Stimulated activated CD4-positive, alpha-beta T cell treated with anti-CD3 and anti-CD28 coated beads, Interleukin-1b, Interleukin-23, amount 100 ng/mL, for 48 hours (primary cell): ENCODE measurements around the gene MOV10L1.
A peak's percentile ranks its signal among the peaks of the same experiment; 100 is the strongest.
"Not testable (repeated sequence)": the region's sequence is repeated elsewhere in the genome, so short reads cannot be mapped to it uniquely, and the experiment has no call there.

Experiments used
- DNase-seq: peaks from one replicate; pipeline ENCODE4 v3.0.0-alpha.2; 2020

MOV10L1 gene

DNA sequence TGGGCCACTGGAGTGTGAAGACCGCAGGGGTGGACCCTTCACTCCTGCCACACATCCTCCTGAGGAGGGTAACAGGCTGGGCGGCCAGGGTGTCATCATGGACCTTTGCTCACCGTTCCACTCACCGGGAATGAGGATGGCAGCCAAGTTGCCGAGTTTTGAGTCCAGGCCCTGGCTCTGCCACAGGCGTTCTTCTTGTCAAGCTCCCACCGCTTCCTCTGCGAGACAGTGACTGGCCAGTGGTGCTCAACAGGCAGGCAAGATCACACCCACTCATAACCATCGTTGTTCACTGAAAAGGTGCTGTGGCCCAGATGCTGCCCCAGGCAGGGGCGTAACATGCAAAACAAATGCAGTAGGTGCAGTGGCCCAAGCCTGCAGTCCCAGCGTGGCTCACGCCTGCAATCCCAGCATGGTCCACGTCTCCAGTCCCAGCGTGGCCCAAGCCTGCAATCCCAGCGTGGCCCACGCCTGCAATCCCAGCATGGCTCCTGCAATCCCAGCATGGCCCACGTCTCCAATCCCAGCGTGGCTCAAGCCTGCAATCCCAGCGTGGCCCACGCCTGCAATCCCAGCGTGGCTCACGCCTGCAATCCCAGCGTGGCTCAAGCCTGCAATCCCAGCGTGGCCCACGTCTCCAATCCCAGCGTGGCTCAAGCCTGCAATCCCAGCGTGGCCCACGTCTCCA is 75.8 kb downstream of the MOV10L1 start:
- DNase-seq, result no peak

DNA sequence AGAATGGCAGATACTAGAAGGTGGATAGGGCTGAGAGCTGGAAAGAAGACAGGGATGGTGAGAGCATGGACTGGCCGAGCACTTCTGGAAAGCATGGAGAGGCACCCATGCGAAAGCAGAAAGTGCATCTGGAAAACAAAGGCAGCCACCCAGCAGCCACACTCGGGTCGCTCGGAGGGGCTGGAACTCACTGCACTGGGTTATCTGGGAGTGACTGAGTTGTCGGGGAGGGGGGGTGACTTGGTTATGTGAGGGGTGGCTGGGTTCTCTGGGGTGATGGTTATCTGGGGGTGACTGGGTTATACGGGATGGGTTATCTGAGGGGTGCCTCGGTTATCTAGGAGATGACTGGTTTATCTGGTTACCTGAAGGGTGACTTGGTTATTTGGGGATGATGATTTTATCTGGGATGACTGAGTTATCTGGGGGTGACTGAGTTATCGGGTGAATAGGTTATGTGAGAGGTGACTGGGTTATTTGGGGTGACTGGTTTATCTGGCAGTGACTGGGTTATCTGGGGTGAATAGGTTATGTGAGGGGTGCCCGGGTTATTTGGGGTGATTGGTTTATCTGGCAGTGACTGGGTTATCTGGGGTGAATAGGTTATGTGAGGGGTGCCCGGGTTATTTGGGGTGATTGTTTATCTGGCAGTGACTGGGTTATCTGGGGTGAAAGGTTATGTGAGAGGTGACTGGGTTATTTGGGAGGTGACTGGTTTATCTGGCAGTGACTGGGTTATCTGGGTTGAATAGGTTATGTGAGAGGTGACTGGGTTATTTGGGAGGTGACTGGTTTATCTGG is 78.1 kb downstream of the MOV10L1 start:
- DNase-seq, result no peak

DNA sequence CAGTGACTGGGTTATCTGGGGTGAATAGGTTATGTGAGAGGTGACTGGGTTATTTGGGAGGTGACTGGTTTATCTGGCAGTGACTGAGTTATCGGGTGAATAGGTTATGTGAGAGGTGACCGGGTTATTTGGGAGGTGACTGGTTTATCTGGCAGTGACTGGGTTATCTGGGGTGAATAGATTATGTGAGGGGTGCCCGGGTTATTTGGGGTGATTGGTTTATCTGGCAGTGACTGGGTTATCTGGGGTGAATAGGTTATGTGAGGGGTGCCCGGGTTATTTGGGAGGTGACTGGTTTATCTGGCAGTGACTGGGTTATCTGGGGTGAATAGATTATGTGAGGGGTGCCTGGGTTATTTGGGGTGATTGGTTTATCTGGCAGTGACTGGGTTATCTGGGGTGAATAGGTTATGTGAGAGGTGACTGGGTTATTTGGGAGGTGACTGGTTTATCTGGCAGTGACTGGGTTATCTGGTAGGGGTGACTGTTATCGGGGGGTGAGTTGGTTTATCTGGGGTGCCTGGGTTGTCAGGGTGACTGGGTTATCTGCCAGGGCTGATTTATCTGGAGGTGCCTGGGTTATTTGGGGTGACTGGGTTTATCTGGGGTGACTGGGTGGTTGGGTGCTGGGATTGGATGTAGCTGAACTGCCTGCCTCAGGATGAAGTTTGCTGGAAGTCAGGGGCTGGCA is 78.8 kb downstream of the MOV10L1 start:
- DNase-seq, result not testable (repeated sequence)

DNA sequence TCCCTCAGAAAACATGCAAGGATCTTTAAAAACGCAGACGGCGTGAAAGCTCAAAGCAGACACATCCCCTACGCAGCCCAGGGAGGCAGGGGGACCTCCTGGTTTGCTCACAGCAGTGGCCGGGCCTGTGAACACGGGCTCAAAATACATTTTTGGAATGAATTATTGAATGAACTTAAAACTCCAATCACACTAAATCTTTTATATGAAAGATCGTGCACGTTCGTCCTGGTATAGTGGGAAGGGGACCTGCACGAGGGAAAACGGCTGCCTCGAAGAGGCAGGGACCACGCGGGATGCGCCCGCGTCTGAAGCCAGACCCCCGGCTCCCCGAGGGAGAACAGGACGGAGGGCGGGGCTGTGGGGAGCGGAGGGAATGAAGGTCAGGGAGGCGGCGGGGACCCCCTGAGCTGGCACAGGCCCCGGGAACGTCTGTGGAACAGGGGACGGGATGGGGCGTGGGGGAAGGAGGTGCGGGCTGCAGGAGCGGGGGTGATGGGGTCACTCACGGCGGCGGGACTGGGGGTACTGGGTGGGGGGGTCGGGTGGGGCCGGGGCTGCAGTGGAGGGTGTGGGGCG is 79.5 kb downstream of the MOV10L1 start:
- no peak for DNase-seq

DNA sequence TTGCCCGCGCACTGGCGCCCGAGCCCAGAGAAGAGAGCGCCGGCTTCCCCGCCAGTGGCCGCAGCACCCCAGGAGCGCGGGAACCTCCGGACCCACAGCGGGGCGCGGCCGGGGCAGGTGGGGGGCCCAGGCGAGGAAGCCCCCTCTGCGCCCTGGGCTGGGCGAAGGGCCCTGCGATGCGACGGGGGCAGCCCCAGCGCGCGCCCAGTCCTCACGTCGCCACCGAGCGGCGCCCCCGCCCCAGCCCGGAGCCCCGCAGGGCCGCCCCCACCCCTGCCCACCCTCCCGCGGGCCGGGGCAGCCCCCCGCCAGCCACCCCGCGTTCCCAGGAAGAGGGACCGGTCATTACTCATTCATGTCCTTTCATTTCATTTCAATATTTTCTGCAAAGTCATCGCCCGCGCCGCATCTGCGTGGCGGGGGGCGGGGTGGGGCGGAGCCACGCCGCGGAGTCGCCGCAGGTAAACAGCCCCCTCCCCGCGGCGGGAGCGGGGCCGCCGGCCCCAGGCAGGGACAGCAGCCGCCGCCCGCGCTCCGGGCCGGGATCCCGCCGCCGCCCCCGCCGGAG is 80.1 kb downstream of the MOV10L1 start:
- DNase-seq, result peak; percentile 64

DNA sequence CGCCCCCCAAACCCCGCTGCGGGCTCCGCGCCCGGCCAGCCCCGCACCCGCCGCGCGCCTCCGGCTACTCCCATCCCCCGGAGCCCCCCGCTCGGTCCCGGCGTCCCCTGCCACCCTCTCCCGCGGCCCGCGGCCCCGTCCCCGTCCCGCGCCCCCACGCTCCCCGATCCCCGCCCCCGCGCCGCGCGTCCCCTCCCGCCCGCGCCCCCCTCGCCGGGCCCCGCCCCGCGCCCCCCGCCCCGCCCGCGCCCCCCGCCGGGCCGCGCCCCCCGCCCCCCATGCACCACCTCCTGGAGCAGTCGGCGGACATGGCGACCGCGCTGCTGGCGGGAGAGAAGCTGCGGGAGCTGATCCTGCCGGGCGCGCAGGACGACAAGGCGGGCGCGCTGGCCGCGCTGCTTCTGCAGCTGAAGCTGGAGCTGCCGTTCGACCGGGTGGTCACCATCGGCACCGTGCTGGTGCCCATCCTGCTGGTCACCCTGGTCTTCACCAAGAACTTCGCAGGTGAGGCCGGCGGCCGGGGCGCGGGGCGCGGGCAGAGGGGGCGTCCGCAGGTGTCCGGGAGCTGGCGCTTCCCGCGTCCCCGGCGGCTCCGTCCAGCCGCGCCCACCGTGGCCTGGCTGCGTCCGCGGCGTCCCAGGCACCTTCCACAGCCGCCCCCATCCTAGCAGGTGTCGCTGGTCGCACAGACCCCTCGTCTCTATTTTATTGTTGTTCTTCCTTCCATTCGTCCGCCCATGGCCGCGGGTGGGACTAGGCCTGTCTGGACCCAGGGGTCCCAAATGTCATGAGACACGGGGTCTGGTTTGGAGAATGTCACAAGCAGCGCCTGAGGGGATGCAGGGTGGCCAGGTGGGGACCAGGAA is 80.9 kb downstream of the MOV10L1 start, which contains the start of gene PANX2:
Gene PANX2, plus strand, starts transcription at position 279 of the 866 bp plus-strand sequence. Its CDS starts 0 bp downstream, at position 279.
- DNase-seq, result no peak

DNA sequence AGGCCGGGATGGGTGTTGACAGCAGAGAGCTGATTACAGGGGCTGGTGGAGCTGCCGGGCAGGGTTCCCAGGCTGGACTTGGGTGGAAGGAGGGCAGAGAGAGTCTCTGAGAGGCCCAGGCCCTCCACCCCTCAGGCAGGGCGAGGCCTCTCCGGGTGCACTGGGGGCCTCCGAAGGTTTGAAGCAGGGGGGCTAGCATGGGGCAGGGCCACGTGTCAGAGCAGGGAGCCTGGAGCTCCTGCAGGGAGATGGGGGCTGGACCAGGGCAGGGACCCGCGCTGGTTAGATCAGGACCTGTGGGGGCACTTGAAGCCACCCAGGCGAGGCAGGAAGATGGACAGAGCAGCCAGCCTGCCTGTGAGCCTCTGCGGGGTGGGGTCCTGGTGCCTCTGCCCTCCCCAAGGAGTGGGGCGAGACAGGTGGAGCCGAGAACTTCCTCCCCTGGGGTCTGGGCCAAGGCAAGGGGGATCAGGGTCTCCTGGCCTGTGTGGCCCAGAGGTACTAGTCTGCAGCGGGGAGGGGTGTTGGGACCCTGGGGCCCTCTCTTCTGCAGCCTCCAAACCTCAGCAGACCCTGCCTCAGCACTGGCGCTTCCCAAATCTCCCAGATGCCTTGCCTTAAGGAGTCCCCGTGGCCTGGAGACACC is 81.6 kb downstream of the MOV10L1 start:
- no peak for DNase-seq

DNA sequence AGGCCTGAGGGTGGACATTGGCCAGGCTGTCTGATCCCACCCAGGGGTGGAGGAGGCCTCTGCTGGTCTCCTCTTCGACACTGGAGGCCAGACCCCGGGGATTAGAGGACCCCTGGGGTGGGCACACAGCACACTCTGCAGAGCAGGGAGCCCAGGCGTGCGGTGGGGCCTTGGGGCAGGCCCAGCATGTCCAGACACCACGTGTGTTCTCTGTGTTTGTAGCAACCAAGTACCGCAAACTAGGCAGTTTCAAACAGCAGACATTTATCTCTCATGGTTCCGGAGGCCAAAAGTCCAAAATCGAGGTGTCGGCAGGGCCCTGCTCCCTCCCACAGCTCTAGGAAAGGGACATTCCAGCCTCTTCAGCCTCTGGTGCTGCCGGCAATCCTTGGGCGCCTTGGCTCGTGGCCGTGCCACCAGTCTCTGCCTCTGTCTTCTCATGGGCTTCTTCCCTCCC is 82.2 kb downstream of the MOV10L1 start:
- DNase-seq, result no peak

DNA sequence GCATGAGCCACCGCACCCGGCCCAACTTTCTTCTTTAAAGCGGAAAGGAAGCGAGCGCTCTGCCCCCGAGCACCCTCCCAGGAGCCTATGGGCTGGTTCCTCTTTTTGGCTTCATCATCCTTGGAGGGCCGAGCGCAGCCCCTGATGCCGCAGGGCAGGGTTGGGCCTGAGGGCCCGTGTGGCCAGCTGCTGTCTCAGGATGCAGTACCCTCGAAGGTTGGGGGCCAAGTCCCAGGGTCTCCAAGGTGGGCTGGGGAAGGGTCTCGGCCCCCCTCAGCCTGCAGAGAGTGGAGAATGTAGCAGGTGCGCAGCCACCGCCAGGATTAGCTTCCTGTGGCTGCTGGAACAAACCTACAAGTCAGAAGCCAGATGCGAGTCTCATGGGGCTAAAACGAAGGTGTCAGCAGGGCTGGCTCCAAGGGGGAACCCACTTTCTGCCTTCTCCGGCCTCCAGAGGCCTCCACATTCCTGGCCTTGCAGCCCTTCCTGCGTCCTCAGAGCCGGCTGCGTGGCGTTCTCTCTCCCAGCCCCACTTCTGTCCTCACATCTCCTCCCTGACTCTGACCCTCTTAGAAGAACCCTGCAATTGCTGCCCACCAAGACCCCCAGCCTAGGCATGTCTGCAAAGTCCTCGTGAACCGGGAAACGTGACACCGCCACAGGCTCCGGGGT is 83.6 kb downstream of the MOV10L1 start:
- DNase-seq, result no peak

DNA sequence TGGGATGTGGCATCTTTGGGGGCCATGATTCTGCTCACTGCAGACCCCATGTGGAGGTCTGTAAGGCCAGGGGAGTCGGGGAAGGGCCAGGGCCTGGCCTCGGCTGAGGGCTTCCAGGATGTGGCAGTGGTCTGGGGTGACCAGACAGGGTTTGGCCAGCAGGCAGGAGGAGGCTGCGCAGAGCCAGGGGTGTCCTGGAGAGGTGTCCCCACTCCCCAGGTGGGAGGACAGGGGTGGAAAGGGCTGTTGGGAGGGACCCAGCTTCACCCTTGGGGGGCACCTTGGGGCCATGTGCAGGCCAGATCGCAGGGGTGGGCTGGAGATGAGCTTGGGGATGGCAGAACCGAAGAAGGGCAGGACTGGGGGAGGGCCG is 84.2 kb downstream of the MOV10L1 start:
- no peak for DNase-seq

DNA sequence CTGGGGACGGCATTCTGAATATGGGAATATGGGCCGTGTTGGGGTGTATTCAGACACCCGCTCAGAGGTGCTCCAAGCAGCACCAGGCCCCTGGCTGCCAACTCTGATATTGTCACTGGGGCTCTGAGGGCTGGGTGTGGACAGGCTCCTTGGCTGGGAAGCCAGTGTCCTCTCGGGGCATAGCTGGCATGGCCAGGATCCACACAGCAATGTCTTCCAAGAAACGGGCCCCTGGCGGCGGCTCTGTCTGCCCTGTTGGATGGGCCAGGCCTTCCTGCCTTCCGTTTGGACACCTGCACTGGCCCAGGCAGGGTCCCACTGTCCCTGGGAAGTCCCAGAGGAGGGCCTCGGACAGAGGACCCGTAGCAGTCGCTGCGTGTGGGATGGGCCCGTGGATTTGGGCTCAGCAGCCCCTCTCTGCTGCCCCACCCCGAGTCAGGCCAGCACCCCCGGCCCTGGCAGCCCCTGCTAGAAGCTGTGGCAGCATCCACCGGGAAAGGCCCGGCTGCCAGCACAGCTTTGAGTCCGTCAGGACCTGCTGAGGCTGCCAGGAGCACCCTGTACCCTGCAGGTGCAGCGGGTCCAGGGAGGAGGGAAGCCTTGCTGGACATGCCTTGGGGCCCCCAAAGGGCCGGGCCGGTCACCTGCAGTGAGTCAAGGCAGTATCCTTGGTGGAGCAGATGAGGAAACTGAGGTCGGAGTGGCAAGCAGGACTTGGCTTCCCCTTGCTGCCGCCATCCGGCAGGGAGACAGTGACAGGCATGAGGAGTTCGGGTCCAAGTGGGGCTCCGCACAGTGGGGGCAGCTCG is 84.8 kb downstream of the MOV10L1 start:
- no peak for DNase-seq

DNA sequence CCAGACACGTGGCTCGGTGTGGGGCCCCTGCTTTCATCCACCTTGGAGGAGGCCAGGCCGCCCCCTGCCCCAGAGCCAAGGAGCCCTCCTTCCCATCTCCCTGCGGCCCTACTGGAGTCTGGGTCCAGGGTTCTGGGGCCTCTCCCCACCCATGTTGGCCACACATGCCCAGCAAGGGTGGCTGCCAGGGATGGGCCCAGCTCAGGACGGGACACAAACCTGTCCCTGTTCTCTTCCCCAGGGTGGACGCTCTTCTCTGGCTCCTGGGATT is 85.3 kb downstream of the MOV10L1 start:
- no peak for DNase-seq

DNA sequence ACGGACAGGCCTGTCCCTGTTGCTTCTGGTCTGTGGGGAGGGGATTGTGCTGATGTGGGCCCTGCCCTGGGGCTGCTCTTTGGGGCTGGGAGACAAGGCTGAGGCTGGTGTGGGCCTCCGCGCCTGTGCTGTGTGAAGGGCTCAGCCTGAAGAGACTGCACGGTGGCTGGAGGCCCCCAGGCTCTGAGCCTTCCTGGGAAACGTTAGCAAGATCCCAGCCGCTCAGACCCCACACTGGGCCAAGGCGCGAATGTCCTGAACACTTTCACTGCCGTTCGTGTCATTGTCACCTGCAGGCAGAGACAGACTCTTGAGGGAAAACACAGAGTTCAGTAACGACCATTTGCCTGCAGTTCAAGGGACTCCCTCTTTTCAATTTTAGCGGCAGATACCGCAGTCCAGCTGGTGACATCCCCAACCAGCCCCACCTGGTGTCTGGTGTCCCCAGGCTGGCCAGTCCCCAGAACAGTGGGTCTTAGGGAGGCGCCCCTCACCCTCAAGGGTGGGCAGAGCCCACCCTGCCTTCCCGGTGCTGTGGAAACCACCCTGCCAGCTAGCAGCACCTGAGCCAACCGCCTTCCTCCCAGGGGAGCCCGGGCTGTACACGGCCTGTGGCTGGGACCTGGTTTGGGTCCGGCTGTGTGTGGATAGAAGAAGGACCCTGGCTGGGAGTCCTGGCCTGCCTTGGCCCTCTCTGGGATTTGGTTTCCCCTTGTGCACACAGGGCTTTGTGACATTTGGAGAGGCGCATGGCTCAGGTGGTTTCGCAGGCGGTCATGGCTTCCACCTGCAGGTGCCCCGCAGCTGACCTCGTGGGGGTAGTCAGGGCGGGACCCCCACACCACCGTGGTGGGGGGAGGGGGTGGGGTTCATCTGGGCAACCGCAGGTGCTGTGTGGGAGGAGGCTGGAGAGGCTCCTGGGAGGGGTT is 86.4 kb downstream of the MOV10L1 start:
- no peak for DNase-seq

DNA sequence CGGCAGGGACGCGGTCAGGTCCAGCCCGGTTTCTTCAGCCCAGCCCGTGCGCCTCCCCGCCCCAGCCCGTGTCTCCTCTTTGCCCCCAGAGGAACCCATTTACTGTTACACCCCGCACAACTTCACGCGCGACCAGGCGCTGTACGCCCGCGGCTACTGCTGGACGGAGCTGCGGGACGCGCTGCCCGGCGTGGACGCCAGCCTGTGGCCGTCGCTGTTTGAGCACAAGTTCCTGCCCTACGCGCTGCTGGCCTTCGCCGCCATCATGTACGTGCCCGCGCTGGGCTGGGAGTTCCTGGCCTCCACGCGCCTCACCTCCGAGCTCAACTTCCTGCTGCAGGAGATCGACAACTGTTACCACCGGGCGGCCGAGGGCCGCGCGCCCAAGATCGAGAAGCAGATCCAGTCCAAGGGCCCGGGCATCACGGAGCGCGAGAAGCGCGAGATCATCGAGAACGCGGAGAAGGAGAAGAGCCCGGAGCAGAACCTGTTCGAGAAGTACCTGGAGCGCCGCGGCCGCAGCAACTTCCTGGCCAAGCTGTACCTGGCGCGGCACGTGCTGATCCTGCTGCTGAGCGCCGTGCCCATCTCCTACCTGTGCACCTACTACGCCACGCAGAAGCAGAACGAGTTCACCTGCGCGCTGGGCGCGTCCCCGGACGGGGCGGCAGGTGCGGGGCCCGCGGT is 87.2 kb downstream of the MOV10L1 start:
- DNase-seq, result no peak

DNA sequence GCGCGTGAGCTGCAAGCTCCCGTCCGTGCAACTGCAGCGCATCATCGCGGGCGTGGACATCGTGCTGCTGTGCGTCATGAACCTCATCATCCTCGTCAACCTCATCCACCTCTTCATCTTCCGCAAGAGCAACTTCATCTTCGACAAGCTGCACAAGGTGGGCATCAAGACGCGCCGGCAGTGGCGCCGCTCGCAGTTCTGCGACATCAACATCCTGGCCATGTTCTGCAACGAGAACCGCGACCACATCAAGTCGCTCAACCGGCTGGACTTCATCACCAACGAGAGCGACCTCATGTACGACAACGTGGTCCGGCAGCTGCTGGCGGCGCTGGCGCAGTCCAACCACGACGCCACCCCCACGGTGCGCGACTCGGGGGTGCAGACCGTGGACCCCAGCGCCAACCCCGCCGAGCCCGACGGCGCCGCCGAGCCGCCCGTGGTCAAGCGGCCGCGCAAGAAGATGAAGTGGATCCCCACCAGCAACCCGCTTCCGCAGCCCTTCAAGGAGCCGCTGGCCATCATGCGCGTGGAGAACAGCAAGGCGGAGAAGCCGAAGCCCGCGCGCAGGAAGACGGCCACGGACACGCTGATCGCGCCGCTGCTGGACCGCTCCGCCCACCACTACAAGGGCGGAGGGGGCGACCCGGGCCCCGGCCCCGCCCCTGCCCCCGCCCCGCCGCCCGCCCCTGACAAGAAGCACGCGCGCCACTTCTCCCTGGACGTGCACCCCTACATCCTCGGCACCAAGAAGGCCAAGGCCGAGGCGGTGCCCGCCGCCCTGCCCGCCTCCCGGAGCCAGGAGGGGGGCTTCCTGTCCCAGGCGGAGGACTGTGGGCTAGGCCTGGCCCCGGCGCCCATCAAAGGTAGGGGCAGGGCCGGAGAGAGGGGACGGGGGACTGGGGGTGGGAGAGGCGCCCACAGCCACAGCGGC is 88.0 kb downstream of the MOV10L1 start:
- DNase-seq, result no peak

DNA sequence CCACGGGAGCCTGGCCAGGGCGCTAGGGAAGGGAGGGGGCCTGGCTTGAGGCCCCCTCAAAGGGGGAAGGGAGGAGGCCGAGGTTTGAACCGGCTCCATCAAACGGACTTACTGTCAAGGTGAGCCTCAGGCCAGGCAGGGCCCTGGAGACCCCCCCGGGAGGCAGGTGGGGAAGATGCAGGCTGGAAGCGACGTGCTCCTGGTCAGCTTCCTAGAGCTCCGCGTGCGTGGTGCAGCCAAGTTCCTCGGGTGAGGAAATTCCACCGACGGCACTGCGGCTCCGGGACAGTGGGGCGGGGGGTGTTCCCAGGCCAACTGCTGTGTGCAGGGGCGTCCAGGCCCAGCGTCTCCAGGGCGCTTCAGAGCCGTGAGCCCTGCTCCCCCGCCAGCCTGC is 88.7 kb downstream of the MOV10L1 start:
- no peak for DNase-seq
